Fibroblast of upper back skin (primary cell): ENCODE data around the gene PHF2.
"Not testable (repeated sequence)": the region's sequence is repeated elsewhere in the genome, so short reads cannot be mapped to it uniquely, and the experiment has no call there.

Experiments
- DNase-seq: peaks from one replicate; pipeline ENCODE4 v3.0.0-alpha.2; 2013

Gene PHF2

DNA sequence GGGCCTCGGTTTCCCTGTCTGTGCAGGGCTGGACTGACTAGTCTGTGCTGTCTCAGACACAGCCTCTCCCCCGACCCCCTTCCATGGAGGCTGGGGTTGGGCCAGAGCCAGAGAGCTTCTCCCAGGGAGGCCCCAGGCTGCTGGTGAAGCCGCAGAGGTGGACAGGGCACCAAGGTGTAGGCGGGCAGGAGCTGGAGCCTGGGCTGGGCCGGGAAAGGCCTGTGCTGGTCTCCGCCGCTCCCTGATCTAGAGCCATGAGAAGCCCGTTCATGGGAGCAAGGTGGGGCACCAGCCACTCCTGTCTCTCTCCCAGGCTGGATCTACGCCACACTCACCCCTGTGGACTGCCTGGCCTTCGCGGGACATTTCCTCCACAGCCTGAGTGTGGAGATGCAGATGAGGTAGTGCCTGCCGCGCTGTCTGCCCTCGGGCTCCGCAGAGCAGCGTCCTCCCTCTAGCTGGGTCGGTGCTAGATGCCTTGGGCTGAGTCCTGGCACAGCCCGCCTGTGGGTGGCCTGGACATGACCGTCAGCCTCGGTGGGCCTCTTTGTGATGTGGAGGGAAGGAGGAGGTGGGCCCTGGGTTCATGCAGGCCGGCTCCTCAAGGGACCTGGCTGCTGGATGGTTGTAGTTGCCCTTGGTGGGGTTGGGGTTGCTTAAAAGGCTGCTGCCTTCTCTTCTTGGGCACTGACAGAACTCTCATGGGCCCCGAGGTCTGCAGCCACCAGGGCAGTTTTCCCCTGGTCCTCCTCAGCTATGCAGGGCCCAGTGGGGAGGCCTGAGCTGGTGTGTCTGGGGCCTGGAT lies 79.4 kb downstream of the PHF2 start:
- DNase-seq, result no peak

- DNase-seq, result no peak
These were observed 80.2 kb downstream of the PHF2 start for GRCh38 chr9:93656426-93657239.

DNA sequence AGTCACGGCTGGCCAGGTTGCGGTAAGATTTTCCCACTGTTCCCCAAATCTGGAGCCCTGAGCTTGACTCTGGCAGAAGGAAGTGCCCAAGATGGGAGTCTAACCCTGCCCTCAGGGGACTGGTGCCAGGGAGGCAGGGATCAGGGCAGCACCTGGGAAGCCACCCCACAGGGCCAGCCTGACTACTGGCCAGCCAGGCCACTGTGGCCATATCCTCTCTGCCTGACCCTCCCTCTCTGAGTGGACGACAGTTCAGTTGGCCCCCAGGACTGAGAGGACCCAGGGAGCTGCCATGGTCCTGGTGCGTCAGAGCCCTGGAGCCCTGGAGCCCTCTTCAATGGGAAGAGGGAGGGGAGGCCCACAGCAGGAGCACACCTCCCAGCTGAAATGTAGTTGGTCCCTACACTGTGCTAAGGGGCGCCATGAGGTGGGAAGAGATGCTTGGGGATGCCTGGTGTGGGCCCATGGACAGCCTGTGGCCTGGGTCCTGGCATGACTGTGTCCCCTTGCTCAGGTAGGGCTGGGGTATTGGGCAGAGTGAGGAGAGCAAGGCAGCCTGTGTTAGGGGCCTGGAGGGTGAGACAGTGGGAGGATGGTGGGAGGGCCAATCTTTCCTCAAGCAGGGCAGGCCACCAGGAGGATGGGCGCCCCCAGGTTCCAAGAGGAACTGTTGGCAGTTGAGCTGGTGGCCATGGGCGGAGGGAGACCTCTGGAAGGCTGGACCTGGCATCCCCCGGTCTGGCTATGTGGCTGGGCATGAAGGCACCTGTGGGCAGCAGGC lies 81.1 kb downstream of the PHF2 start:
- no peak for DNase-seq

GRCh38 chr9:93658184-93658925 lies 82.0 kb downstream of the PHF2 start:
- no peak for DNase-seq

DNA sequence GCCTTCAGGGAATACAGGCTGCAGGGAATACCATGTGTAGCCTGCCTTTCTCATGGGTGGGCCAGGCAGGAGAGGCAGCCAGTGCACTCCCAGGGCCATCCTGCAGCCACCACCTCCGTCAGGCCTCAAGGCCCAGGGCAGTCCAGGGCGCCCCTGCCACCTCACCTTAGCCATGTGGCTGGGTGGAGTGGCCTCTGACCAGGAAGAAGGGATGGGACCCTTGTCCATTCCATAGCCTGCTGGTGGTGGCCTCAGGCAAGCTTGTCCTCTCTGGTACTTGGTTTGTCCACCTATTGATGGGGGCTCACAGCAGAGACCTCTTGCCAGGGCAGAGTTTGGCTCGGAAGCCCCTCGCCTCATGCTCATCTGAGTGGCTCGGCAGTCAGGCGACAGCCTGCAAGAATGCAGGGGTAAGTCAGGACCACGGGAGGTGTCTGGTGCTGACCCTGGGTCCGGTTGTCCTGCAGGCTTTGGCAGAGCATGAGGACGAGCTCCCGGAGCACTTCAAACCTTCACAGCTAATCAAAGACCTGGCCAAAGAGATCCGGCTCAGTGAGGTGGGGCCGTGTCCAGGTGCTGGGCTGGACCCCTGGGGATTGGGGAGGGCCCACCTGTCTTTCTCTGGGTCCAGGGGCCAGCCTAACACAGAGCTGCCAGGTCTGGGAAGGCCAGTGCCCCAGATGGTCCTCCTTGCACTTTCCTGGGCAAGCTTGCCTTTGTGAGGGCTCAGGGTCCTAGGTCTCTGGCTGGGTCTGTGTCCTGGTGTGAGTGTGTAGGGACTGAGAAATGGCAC lies 82.9 kb downstream of the PHF2 start:
- DNase-seq, result no peak

GRCh38 chr9:93659837-93660177 lies 83.4 kb downstream of the PHF2 start:
- no peak for DNase-seq

GRCh38 chr9:93660352-93661046 lies 84.1 kb downstream of the PHF2 start:
- DNase-seq, result no peak

DNA sequence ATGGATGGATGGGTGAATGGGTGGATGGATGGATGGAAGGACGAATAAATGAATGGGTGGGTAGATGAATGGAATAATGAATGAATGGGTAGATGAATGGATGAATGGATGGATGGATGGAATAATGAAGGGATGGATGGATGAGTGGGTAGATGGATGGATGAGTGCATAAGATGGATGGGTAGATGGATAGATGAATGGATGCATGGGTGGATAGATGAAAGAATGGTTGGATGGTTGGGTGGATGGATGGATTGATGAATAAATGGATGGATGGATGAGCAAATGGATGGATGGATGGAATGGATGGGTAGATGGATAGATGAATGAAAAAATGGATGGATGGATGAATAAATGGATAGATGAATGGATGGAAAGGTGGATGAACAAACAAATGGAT lies 85.2 kb downstream of the PHF2 start:
- no peak for DNase-seq

- DNase-seq, result no peak
These were observed 85.7 kb downstream of the PHF2 start for GRCh38 chr9:93662016-93662638.

- DNase-seq, result no peak
These were observed 86.7 kb downstream of the PHF2 start for GRCh38 chr9:93662952-93663572.

GRCh38 chr9:93663877-93664548 lies 87.6 kb downstream of the PHF2 start:
- no peak for DNase-seq

DNA sequence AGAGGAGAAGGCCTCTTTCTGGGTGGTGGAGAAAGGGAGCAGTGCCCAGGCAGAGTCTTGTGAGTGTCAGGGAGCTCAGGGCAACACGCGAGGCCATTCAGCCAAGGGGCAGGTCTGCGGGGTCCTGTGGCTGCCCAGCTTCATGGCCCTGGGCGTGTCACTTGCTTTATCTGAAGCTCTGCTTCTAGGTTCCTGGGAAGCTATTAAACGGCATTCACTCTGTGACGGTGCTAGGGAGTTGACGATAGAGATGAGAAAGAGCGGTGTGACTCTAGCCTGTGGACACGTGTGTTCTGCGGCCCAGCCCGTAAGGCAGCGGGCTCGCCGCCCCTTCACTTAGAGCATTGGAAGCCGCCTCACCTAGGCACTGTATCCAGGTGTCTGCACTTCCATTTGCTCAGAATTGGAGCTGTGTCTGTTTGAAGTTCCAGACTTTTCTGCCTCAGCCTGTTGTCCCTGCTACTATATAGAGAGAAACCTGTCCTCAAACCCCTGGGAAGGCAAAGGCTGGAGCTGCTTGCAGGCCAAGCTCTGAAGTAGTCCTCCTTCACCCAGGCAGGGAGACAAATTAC lies 88.3 kb downstream of the PHF2 start:
- no peak for DNase-seq

DNA sequence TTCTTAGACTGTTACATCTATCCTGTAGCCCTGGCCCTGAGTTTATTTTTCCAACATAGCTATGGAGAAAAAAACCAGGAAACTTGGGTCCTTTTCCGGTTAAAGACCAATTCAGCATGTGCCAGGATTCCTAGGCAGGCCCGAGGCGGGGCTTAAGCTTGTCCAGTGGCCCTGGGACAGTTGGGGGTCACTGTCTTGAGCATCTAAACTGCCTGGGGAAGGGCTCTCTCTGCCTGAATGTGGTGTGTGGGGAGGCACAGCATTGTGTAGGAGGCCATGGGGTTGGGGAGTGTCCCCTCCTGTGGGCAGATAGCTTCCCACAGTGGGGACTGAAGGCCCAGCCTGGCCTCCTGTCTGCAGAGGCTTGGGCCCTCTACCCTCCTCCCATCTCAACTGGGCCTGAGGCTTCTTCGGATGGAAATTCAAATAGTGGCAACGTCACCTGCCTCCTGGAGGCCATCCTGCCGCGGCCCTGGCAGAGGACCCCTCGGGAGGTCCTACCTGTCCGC lies 88.8 kb downstream of the PHF2 start:
- no peak for DNase-seq

GRCh38 chr9:93665637-93666438 lies 89.5 kb downstream of the PHF2 start:
- DNase-seq, result no peak

- not testable (repeated sequence) for DNase-seq
These were observed 90.0 kb downstream of the PHF2 start for GRCh38 chr9:93666439-93666784.

GRCh38 chr9:93667006-93667405 lies 90.6 kb downstream of the PHF2 start:
- no peak for DNase-seq

DNA sequence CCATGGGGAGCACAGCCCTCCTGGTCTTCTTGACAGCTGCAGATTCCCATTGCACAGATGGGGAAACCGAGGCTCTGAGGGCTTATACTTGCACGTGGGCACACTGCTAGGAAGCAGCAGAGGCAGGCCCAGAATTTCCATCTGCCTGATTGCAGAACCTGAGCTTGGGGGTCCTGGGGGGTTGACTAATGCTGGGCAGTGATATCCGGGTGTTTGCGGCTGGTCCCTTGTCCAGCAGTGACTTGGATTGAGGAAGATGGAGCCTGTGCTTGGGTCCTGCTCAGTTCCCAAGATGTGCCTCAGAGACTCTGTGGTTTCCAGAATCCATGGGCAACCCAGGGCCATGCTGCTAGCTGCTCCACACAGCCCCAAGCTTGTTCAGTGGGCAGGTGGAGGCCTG lies 91.2 kb downstream of the PHF2 start:
- no peak for DNase-seq

GRCh38 chr9:93668261-93668871 lies 92.0 kb downstream of the PHF2 start:
- no peak for DNase-seq
